ENCODE measurements around the gene PCSK1.

PCSK1 gene

DNA sequence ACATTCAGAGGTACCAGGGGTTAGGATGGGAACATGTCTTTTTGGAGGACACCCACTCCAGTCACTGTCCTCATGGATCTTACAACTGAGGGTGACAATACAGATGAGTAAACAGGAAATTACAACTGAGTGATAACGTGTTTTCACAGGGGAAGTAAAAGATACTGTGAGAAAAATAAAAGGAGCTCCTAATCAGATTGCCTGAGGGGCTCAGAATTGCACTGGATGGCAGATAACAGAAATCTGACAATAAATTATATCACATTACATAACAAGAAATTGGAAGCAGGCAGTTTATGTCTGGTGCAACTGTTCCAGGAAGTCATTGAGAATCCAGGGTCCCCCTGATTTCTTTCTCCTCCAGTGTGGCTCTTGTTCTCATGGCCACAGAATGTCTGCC is 40.1 kb upstream of the PCSK1 start:
- H3K4me3 ChIP-seq (replicated peaks in 1 of 2; ENCODE audit: low read depth in 2 of 2, low read length in 2 of 2), result no peak overlapping the region

DNA sequence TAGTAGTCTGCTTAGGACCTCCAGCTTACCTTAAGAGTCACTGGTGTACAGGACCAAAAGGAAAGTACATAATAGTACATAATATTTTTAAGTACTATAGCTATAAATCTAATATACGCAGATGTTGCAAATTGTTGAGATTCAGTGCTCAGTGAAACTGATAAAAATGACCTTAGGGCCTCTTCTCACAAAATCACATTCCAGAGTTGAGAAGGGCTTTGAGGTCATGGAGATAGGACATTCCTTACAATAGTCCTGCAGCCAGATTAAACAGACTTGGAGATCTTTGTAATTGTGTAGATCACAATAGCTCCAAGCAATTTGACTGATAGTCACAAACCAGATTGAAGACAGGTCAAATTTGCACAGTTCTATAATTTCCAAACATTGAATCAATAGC is 37.7 kb upstream of the PCSK1 start:
- no peak for DNase-seq (ENCODE audit: low read depth in 2 of 2)
- H3K4me3 ChIP-seq (replicated peaks in 1 of 2; ENCODE audit: low read depth in 2 of 2, low read length in 2 of 2), result no peak overlapping the region
- TF ChIP-seq, protein P1, sequence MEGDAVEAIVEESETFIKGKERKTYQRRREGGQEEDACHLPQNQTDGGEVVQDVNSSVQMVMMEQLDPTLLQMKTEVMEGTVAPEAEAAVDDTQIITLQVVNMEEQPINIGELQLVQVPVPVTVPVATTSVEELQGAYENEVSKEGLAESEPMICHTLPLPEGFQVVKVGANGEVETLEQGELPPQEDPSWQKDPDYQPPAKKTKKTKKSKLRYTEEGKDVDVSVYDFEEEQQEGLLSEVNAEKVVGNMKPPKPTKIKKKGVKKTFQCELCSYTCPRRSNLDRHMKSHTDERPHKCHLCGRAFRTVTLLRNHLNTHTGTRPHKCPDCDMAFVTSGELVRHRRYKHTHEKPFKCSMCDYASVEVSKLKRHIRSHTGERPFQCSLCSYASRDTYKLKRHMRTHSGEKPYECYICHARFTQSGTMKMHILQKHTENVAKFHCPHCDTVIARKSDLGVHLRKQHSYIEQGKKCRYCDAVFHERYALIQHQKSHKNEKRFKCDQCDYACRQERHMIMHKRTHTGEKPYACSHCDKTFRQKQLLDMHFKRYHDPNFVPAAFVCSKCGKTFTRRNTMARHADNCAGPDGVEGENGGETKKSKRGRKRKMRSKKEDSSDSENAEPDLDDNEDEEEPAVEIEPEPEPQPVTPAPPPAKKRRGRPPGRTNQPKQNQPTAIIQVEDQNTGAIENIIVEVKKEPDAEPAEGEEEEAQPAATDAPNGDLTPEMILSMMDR (IDR thresholded peaks at IDR 0.05; ENCODE audit: low read depth, low read length), result no peak

More for the DNA sequence above, 40.1 kb upstream of the PCSK1 start:
- no peak for DNase-seq (ENCODE audit: low read depth in 2 of 2)
- TF ChIP-seq, protein P1 (IDR thresholded peaks at IDR 0.05; ENCODE audit: low read depth, low read length), result no peak

DNA sequence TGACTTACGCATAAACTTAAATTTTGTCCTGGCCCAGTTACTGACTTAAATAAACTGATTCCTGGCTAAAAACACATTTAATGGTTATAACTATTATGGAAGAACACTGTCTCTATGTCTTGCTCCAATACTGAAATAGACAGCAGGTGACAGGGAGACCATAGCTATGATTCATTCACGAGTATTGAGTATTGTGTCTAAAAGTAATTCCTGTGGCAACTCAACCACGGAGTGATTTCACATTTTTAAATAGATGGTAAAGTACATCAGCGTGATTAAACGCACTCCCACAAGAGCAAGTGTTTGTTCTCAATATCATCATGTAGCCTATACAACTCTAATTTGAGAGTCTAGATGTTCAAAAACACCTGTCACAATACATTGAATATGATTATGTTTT is 35.9 kb upstream of the PCSK1 start:
- TF ChIP-seq, protein P1 (IDR thresholded peaks at IDR 0.05; ENCODE audit: low read depth, low read length), result no peak
- H3K4me3 ChIP-seq (replicated peaks in 1 of 2; ENCODE audit: low read depth in 2 of 2, low read length in 2 of 2), result no peak overlapping the region
- DNase-seq (ENCODE audit: low read depth in 2 of 2), result no peak

DNA sequence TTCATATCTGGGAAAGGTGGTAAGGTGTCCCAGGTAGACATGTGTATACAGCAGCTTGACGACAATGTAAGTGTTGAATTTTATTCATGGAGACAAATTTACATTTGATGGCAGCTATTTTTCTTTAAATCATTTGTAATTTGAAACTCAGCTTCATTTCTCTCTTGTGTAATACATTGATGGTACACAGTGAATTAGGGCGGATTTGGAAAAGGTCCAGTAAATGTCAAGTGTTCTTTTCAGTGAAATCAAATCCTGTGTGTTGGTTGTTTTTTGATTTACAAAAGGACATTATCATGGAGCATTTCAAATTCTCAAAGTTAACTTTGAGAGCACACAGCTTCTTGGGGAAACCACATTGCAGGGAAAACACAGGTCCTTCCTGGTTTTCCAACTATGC is 30.0 kb upstream of the PCSK1 start:
- H3K4me3 ChIP-seq (replicated peaks in 1 of 2; ENCODE audit: low read depth in 2 of 2, low read length in 2 of 2), result no peak overlapping the region
- TF ChIP-seq, protein P1 (IDR thresholded peaks at IDR 0.05; ENCODE audit: low read depth, low read length), result no peak
- peak in 1 of 2 donors; percentile 10 for DNase-seq (ENCODE audit: low read depth in 2 of 2)

DNA sequence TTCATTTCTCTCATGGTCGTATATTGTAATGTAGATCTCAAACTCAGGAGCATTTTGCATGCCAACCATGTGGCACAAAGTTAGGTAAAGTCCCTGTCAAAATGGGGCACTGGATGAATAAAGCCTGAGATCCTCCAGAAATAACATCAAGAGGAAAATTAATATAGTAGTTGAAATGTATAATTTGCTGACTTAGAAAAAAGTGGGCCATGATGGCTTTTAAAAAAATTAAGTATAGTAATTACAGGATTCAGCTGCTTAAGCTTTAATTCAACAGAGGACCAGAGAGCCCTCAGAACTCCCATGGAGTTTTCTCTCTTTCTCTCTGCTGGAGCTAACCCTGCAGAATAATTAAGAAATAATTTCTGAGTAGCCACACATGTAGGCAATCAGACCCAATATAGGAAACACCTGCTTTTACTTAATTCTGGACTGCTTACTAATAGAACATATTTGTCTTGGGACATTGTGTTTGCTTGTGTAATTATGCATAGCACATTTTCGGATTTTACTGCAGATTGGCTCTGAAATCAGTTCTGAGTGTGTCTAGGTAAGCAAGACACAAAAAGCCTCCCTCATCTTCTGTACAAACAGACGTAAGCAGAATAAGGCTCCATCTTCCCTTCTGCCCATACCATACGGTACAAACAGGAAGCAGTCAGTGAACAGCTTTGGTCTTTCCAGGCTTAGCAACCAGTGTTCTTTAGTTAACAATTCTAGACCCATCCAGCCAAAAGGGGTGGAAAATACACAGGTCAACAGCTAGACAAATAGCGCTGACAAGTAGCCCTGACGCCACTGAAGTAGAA is 26.5 kb upstream of the PCSK1 start:
- TF ChIP-seq, protein P1 (IDR thresholded peaks at IDR 0.05; ENCODE audit: low read depth, low read length), result no peak
- H3K4me3 ChIP-seq (replicated peaks in 1 of 2; ENCODE audit: low read depth in 2 of 2, low read length in 2 of 2), result no peak overlapping the region
- DNase-seq (ENCODE audit: low read depth in 2 of 2), result no peak

DNA sequence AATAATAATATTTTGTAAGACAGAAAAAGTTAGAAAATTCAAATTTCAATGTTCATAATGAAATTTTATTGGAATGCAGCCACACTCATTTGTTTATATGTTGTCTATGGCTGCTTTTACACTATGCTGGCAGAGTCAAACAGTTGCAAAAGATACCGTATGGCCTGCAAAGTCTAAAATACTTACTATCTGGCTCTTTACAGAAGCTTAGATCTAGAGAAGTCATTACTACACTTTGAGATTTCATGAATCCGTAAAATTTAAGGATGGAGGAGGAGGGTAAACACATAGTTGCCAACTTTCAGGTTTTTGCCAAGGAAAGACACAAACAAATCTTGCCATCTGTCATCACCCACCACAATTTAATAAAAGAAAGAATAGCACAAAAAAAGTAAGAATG is 25.1 kb upstream of the PCSK1 start:
- no peak for DNase-seq (ENCODE audit: low read depth in 2 of 2)
- TF ChIP-seq, protein P1 (IDR thresholded peaks at IDR 0.05; ENCODE audit: low read depth, low read length), result no peak
- H3K4me3 ChIP-seq (replicated peaks in 1 of 2; ENCODE audit: low read depth in 2 of 2, low read length in 2 of 2), result no peak overlapping the region

All from cardiac fibroblast (primary cell).